ENCODE results near the gene PHF8.

The PHF8 gene

GRCh38 chrX:54044126-54044876, at the start of gene PHF8:
PHF8 (minus strand) TSS chrX:54044473; CDS start chrX:54042728, 1,745 bp downstream.
- no peaks in the 10 kb centered on the region; the same call in 1 of the 2 replicates for H3K36me3 ChIP-seq (ENCODE audit: control insufficient read depth, insufficient read depth, low read length)
- no peak for TF ChIP-seq CTCF (IDR thresholded peaks at IDR 0.05; ENCODE audit: insufficient read depth, low read length, poor library complexity, severe bottlenecking)
- peak within 1 kb of the TSS; percentile 75 for H3K4me3 ChIP-seq (replicated peaks; ENCODE audit: low read depth, low read length)
- peak; percentile 97 for DNase-seq (ENCODE audit: extremely low read depth, insufficient read length)
- no peaks in the 10 kb centered on the region for H3K27me3 ChIP-seq (replicated peaks; ENCODE audit: control insufficient read depth, insufficient read depth, low read length)

GRCh38 chrX:54093571-54093970, 49.3 kb upstream of the PHF8 start:
- Histone ChIP-seq H3K36me3 (ENCODE audit: control insufficient read depth, insufficient read depth, low read length) (no peaks in the 10 kb centered on the region), H3K4me3 (replicated peaks; ENCODE audit: low read depth, low read length) (no peak overlapping the region), H3K27me3 (replicated peaks; ENCODE audit: control insufficient read depth, insufficient read depth, low read length) (no peaks in the 10 kb centered on the region)
- no peak for TF ChIP-seq CTCF (IDR thresholded peaks at IDR 0.05; ENCODE audit: insufficient read depth, low read length, poor library complexity, severe bottlenecking)
- no peak for DNase-seq (ENCODE audit: extremely low read depth, insufficient read length)

- Histone ChIP-seq H3K36me3 (ENCODE audit: control insufficient read depth, insufficient read depth, low read length) (no peaks in the 10 kb centered on the region), H3K4me3 (replicated peaks; ENCODE audit: low read depth, low read length) (no peak overlapping the region), H3K27me3 (replicated peaks; ENCODE audit: control insufficient read depth, insufficient read depth, low read length) (no peaks in the 10 kb centered on the region)
- no peak for TF ChIP-seq CTCF (IDR thresholded peaks at IDR 0.05; ENCODE audit: insufficient read depth, low read length, poor library complexity, severe bottlenecking)
- DNase-seq (ENCODE audit: extremely low read depth, insufficient read length): no peak
These were observed 48.9 kb upstream of the PHF8 start for GRCh38 chrX:54093159-54093558.

- TF ChIP-seq CTCF (IDR thresholded peaks at IDR 0.05; ENCODE audit: insufficient read depth, low read length, poor library complexity, severe bottlenecking): no peak
- no peak overlapping the region for H3K4me3 ChIP-seq (replicated peaks; ENCODE audit: low read depth, low read length)
- no peaks in the 10 kb centered on the region for H3K27me3 ChIP-seq (replicated peaks; ENCODE audit: control insufficient read depth, insufficient read depth, low read length)
- H3K36me3 ChIP-seq (ENCODE audit: control insufficient read depth, insufficient read depth, low read length): no peaks in the 10 kb centered on the region
- no peak for DNase-seq (ENCODE audit: extremely low read depth, insufficient read length)
These were observed 46.6 kb upstream of the PHF8 start for GRCh38 chrX:54090880-54091279.

GRCh38 chrX:54089191-54089590, 44.9 kb upstream of the PHF8 start:
- no peak for DNase-seq (ENCODE audit: extremely low read depth, insufficient read length)
- Histone ChIP-seq H3K27me3 (replicated peaks; ENCODE audit: control insufficient read depth, insufficient read depth, low read length) (no peaks in the 10 kb centered on the region), H3K36me3 (ENCODE audit: control insufficient read depth, insufficient read depth, low read length) (no peaks in the 10 kb centered on the region), H3K4me3 (replicated peaks; ENCODE audit: low read depth, low read length) (no peak overlapping the region)
- TF ChIP-seq CTCF (IDR thresholded peaks at IDR 0.05; ENCODE audit: insufficient read depth, low read length, poor library complexity, severe bottlenecking): no peak

All from GM06990 (cell line).